HepG2 (cell line): Measurements from ENCODE around the gene HIPK2. TPM values are rescaled to one million over a fixed set of nuclear protein-coding genes. Genes with fewer than 3 reads are reported as not detected.

ENCODE experiments used
- ATAC-seq: fragments of 200-7000 bp; cut with Tn5 transposase; 3 replicates; pipeline ENCODE4 v1.9.1; 2020; ENCODE audit warnings: mild to moderate bottlenecking, moderate library complexity
- BruUV-seq: library from RNA; stranded (reverse); fragments of 400-500 nt; replicated peaks from 2 replicates; lab custom pipeline; 2021; lab: Mats Ljungman, UMichigan
- CTCF ChIA-PET: fragments of 300-600 bp; formaldehyde crosslinking; extraction: SDS; loops from one replicate; lab custom pipeline; 2021; ENCODE audit warnings: low total read pairs, inconsistent platforms, low intra/inter-chr PET ratio; lab: Yijun Ruan, JAX
- POLR2A ChIA-PET: fragments of 350-600 bp; sonication (Branson Sonifier 250); formaldehyde crosslinking; loops from one replicate; lab custom pipeline; 2020; ENCODE audit warnings: antibody characterized with exemption, inconsistent platforms; lab: Yijun Ruan, JAX
- DNase-seq: peaks from one replicate; pipeline ENCODE4 v3.0.0-alpha.2; 2015; ENCODE audit warnings: low spot score
- FAIRE-seq: peaks from 3 replicates; lab custom pipeline; 2011; peaks lifted over from hg19 to GRCh38; lab: Jason Lieb, UNC
- H2AFZ ChIP-seq: one replicate; pipeline ENCODE4 v1.6.1; 2011; ENCODE audit warnings: low read length, inconsistent platforms
- H3K27ac ChIP-seq: fragments of 300-600 bp; 3 replicates; pipeline ENCODE4 v1.8.0; 2011; ENCODE audit warnings: mixed run types, mild to moderate bottlenecking, mixed read lengths, low read length, inconsistent platforms; ENCODE audit not compliant: insufficient read depth; ENCODE audit errors: extremely low read length
- H3K27me3 ChIP-seq, 2 experiments: fragments of 200-600 bp in 1 of 2; 2 replicates in 1 of 2; 3 replicates in 1 of 2; pipeline versions ENCODE4 v1.6.0 to v1.8.0; 2011; ENCODE audit warnings: low read length in 2 of 2, mild to moderate bottlenecking in 2 of 2, moderate library complexity in 2 of 2, inconsistent platforms in 1 of 2; ENCODE audit not compliant: insufficient read depth in 2 of 2, control insufficient read depth in 1 of 2
- H3K36me3 ChIP-seq, 2 experiments: fragments of 200-600 bp in 1 of 2; replicated peaks in 1 of 2; 2 replicates in 1 of 2; 3 replicates in 1 of 2; pipeline versions ENCODE4 v1.5.1 to v1.8.0; 2011; ENCODE audit warnings: low read length in 2 of 2, inconsistent platforms in 1 of 2; ENCODE audit not compliant: insufficient read depth in 2 of 2, control insufficient read depth in 1 of 2
- H3K4me1 ChIP-seq: 2 replicates; pipeline ENCODE4 v1.5.1; 2012; ENCODE audit warnings: low read length, inconsistent platforms; ENCODE audit not compliant: insufficient read depth
- H3K4me2 ChIP-seq: 2 replicates; pipeline ENCODE4 v1.6.0; 2011; ENCODE audit warnings: low read depth, low read length, inconsistent platforms
- H3K4me3 ChIP-seq, 3 experiments: fragments of 200-600 bp in 1 of 3; sonication (generic), shearing (Covaris generic) in 1 of 3; replicated peaks in 1 of 3; 2 replicates each; pipeline ENCODE4 v1.5.1; 2011 to 2016; ENCODE audit warnings: low read length in 3 of 3, inconsistent platforms in 2 of 3, low read depth in 2 of 3, mild to moderate bottlenecking in 2 of 3, control low read depth in 1 of 3, mixed read lengths in 1 of 3; ENCODE audit not compliant: insufficient read depth in 1 of 3
- H3K79me2 ChIP-seq: one replicate; pipeline ENCODE4 v1.6.1; 2011; ENCODE audit warnings: low read length, inconsistent platforms; ENCODE audit not compliant: insufficient read depth
- H3K9ac ChIP-seq: 2 replicates; pipeline ENCODE4 v1.6.0; 2011; ENCODE audit warnings: mild to moderate bottlenecking, low read depth, low read length, inconsistent platforms; ENCODE audit not compliant: insufficient read depth
- H3K9me3 ChIP-seq: 2 replicates; pipeline ENCODE4 v1.5.1; 2012; ENCODE audit warnings: mild to moderate bottlenecking, low read length
- H4K20me1 ChIP-seq: 2 replicates; pipeline ENCODE4 v1.6.0; 2011; ENCODE audit warnings: inconsistent platforms, mild to moderate bottlenecking, low read length, moderate library complexity; ENCODE audit not compliant: insufficient read depth
- ARNT2 ChIP-seq: sonication (generic); formaldehyde crosslinking; IDR thresholded peaks from 2 replicates; pipeline ENCODE4 v1.8.0; 2022; ENCODE audit warnings: mild to moderate bottlenecking, low read depth, missing genetic modification reagents, moderate library complexity
- CCDC6 ChIP-seq: sonication (generic); formaldehyde crosslinking; IDR thresholded peaks from 2 replicates; pipeline ENCODE4 v1.8.1; 2022; ENCODE audit warnings: mild to moderate bottlenecking, missing genetic modification reagents, moderate library complexity
- NFRKB ChIP-seq: fragments of 450-650 bp; IDR thresholded peaks from 2 replicates; pipeline ENCODE4 v1.6.1; 2017
- SPEN ChIP-seq: sonication (generic); formaldehyde crosslinking; IDR thresholded peaks from 2 replicates; pipeline ENCODE4 v1.5.1; 2020; ENCODE audit warnings: low read depth, mild to moderate bottlenecking, missing genetic modification reagents
- UBTF ChIP-seq: sonication (generic); formaldehyde crosslinking; IDR thresholded peaks from 2 replicates; pipeline ENCODE4 v1.4.0; 2020; ENCODE audit warnings: mild to moderate bottlenecking, missing genetic modification reagents
- ZNF382 ChIP-seq: sonication (generic); formaldehyde crosslinking; IDR thresholded peaks from 2 replicates; pipeline ENCODE4 v1.5.0; 2020; ENCODE audit warnings: missing genetic modification reagents, mild to moderate bottlenecking, borderline replicate concordance
- WGBS: methylation state at CpG from one replicate; pipeline ENCODE4 v1.1.6; 2017; ENCODE audit warnings: low lambda C conversion rate; 5-methylcytosine and 5-hydroxymethylcytosine counted together
- in situ Hi-C: cut with HindIII; loops from 2 replicates; pipeline ENCODE4 v1.10.0; 2017; ENCODE audit warnings: low pct_unique_long_range_greater_than_20kb; ENCODE audit not compliant: extremely low pct_ligation_motif_present
- intact Hi-C: fragments of 100-400 bp; cut with micrococcal nuclease; formaldehyde crosslinking; loops from one replicate; pipeline ENCODE4 v1.10.0; 2022; ENCODE audit not compliant: unreplicated experiment
- polyA plus RNA-seq, 8 experiments: library from polyadenylated mRNA; depleted of rRNA in 3 of 8; stranded (reverse) in 7 of 8; unstranded in 1 of 8; fragments of >200 nt; fragmentation: Illumina TruSeq in 4 of 8; extraction: Trizol in 4 of 8; gene quantifications; 2 replicates each; pipeline versions ENCODE4 v1.2.1 to v1.2.3, GENCODE V29; 2011 to 2016; ENCODE audit warnings: low read depth in 4 of 8, missing spikeins in 1 of 8, mixed read lengths in 1 of 8; ENCODE audit not compliant: insufficient read depth in 1 of 8
- total RNA-seq, 5 experiments: library from RNA; depleted of rRNA; stranded (reverse); fragments of >200 nt; fragmentation: Illumina TruSeq; extraction: Trizol; gene quantifications; 2 replicates each; pipeline ENCODE4 v1.2.3, GENCODE V29; 2016; ENCODE audit warnings: low read depth in 1 of 5
- TF ChIP-seq, protein P1 (sequence below): sonication (generic); formaldehyde crosslinking; IDR thresholded peaks from 2 replicates; pipeline ENCODE4 v1.4.0; 2020; ENCODE audit warnings: missing genetic modification reagents
- TF ChIP-seq, protein P2 (sequence below): sonication (generic); formaldehyde crosslinking; IDR thresholded peaks from 2 replicates; pipeline ENCODE4 v1.5.0; 2020; ENCODE audit warnings: mild to moderate bottlenecking, missing genetic modification reagents
- TF ChIP-seq, protein P3 (sequence below): sonication (generic); formaldehyde crosslinking; conservative IDR thresholded peaks from 2 replicates; pipeline ENCODE4 v1.8.1; 2023; ENCODE audit warnings: missing genetic modification reagents

HIPK2 gene
- total and polyA plus RNA-seq, 2 of the 13 experiments (the other 11 are each of a cell fraction or from before 2014, with no cell fraction given), result 14.4 to 20.2 TPM

- FAIRE-seq (no peak), ATAC-seq (no peak), DNase-seq (no peak)
- no TSS peak for BruUV-seq
- intact Hi-C loops, result no loop called here
- no peak overlapping the region for H3K27ac ChIP-seq
- H3K4me2 ChIP-seq, result no peak overlapping the region
- WGBS, result 52% methylated on average over 8 of the region's 8 CpGs
- no peak overlapping the region for H3K4me3 ChIP-seq
- peaks cover 1 to 31% of the 10 kb centered on the region in 2 experiments; a peak in 3 of 5 replicates for H3K27me3 ChIP-seq
- H2AFZ ChIP-seq, result no peak overlapping the region
- in situ Hi-C loops, result no loop called here
- ChIA-PET CTCF (no interaction called here), POLR2A (no interaction called here)
- H4K20me1 ChIP-seq, result no peaks in the 10 kb centered on the region
- H3K79me2 ChIP-seq, result no peaks in the 10 kb centered on the region
- no peaks in the 10 kb centered on the region for H3K36me3 ChIP-seq
- H3K4me1 ChIP-seq, result no peaks in the 10 kb centered on the region
- no peak overlapping the region for H3K9ac ChIP-seq
- no peaks in the 10 kb centered on the region for H3K9me3 ChIP-seq
- TF ChIP-seq, protein P1, sequence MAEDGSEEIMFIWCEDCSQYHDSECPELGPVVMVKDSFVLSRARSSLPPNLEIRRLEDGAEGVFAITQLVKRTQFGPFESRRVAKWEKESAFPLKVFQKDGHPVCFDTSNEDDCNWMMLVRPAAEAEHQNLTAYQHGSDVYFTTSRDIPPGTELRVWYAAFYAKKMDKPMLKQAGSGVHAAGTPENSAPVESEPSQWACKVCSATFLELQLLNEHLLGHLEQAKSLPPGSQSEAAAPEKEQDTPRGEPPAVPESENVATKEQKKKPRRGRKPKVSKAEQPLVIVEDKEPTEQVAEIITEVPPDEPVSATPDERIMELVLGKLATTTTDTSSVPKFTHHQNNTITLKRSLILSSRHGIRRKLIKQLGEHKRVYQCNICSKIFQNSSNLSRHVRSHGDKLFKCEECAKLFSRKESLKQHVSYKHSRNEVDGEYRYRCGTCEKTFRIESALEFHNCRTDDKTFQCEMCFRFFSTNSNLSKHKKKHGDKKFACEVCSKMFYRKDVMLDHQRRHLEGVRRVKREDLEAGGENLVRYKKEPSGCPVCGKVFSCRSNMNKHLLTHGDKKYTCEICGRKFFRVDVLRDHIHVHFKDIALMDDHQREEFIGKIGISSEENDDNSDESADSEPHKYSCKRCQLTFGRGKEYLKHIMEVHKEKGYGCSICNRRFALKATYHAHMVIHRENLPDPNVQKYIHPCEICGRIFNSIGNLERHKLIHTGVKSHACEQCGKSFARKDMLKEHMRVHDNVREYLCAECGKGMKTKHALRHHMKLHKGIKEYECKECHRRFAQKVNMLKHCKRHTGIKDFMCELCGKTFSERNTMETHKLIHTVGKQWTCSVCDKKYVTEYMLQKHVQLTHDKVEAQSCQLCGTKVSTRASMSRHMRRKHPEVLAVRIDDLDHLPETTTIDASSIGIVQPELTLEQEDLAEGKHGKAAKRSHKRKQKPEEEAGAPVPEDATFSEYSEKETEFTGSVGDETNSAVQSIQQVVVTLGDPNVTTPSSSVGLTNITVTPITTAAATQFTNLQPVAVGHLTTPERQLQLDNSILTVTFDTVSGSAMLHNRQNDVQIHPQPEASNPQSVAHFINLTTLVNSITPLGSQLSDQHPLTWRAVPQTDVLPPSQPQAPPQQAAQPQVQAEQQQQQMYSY (CRISPR knock-in tag), result no peak
- TF ChIP-seq, protein P2, sequence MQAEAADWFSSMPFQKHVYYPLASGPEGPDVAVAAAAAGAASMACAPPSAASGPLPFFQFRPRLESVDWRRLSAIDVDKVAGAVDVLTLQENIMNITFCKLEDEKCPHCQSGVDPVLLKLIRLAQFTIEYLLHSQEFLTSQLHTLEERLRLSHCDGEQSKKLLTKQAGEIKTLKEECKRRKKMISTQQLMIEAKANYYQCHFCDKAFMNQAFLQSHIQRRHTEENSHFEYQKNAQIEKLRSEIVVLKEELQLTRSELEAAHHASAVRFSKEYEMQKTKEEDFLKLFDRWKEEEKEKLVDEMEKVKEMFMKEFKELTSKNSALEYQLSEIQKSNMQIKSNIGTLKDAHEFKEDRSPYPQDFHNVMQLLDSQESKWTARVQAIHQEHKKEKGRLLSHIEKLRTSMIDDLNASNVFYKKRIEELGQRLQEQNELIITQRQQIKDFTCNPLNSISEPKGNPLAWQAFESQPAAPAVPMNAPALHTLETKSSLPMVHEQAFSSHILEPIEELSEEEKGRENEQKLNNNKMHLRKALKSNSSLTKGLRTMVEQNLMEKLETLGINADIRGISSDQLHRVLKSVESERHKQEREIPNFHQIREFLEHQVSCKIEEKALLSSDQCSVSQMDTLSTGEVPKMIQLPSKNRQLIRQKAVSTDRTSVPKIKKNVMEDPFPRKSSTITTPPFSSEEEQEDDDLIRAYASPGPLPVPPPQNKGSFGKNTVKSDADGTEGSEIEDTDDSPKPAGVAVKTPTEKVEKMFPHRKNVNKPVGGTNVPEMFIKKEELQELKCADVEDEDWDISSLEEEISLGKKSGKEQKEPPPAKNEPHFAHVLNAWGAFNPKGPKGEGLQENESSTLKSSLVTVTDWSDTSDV (CRISPR knock-in tag), result no peak
- TF ChIP-seq UBTF (CRISPR knock-in tag) (no peak), ARNT2 (CRISPR knock-in tag) (no peak), ZNF382 (no peak), NFRKB (no peak), SPEN (no peak), CCDC6 (CRISPR knock-in tag) (no peak)
- TF ChIP-seq, protein P3, sequence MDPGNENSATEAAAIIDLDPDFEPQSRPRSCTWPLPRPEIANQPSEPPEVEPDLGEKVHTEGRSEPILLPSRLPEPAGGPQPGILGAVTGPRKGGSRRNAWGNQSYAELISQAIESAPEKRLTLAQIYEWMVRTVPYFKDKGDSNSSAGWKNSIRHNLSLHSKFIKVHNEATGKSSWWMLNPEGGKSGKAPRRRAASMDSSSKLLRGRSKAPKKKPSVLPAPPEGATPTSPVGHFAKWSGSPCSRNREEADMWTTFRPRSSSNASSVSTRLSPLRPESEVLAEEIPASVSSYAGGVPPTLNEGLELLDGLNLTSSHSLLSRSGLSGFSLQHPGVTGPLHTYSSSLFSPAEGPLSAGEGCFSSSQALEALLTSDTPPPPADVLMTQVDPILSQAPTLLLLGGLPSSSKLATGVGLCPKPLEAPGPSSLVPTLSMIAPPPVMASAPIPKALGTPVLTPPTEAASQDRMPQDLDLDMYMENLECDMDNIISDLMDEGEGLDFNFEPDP (CRISPR knock-in tag), result no peak
Observed at GRCh38 chr7:139515266-139515665, 262.5 kb downstream of the HIPK2 start.
